Fibroblast of skin of left biceps (primary cell): ENCODE results near the gene RAPGEFL1.
"Not testable (repeated sequence)": the region's sequence is repeated elsewhere in the genome, so short reads cannot be mapped to it uniquely, and the experiment has no call there.

Experiments
- DNase-seq, 2 experiments: peaks; one replicate each; pipeline ENCODE4 v3.0.0-alpha.2; 2013; ENCODE audit warnings: low read depth in 2 of 2

The RAPGEFL1 gene

GRCh38 chr17:40177275-40177874, at the start of gene RAPGEFL1:
Gene RAPGEFL1 (plus strand): TSS chr17:40177470. CDS start chr17:40177862, 392 bp downstream.
- DNase-seq = peak in 1 of 2 experiments; percentile 14

- no peak for DNase-seq
These were observed 47.8 kb upstream of the RAPGEFL1 start for GRCh38 chr17:40129498-40129897.

- no peak for DNase-seq
These were observed 46.8 kb upstream of the RAPGEFL1 start for GRCh38 chr17:40130352-40131042.

- no peak for DNase-seq
These were observed 43.1 kb upstream of the RAPGEFL1 start for GRCh38 chr17:40134184-40134583.

GRCh38 chr17:40135817-40136216, 41.5 kb upstream of the RAPGEFL1 start:
- DNase-seq = no peak

- no peak for DNase-seq
These were observed 37.7 kb upstream of the RAPGEFL1 start for GRCh38 chr17:40139566-40140058.

- DNase-seq = not testable (repeated sequence)
These were observed 34.1 kb upstream of the RAPGEFL1 start for GRCh38 chr17:40143166-40143565.

GRCh38 chr17:40145476-40145875, 31.8 kb upstream of the RAPGEFL1 start:
- DNase-seq = no peak

GRCh38 chr17:40148527-40148926, 28.7 kb upstream of the RAPGEFL1 start:
- no peak for DNase-seq

GRCh38 chr17:40150276-40150675, 27.0 kb upstream of the RAPGEFL1 start:
- no peak for DNase-seq

- no peak for DNase-seq
These were observed 25.8 kb upstream of the RAPGEFL1 start for GRCh38 chr17:40151414-40151963.

GRCh38 chr17:40153603-40154236, 23.6 kb upstream of the RAPGEFL1 start:
- no peak for DNase-seq

GRCh38 chr17:40157973-40158372, 19.3 kb upstream of the RAPGEFL1 start:
- DNase-seq = no peak

GRCh38 chr17:40158438-40159013, 18.7 kb upstream of the RAPGEFL1 start:
- no peak for DNase-seq

- DNase-seq = no peak
These were observed 17.8 kb upstream of the RAPGEFL1 start for GRCh38 chr17:40159456-40159855.

- no peak for DNase-seq
These were observed 9.5 kb upstream of the RAPGEFL1 start for GRCh38 chr17:40167685-40168261.

GRCh38 chr17:40168262-40168832, 8.9 kb upstream of the RAPGEFL1 start:
- peak; percentile 32 to 35 for DNase-seq

- DNase-seq = no peak
These were observed 6.9 kb upstream of the RAPGEFL1 start for GRCh38 chr17:40170325-40170724.

GRCh38 chr17:40171750-40172149, 5.5 kb upstream of the RAPGEFL1 start:
- DNase-seq = no peak

- no peak for DNase-seq
These were observed 4.0 kb upstream of the RAPGEFL1 start for GRCh38 chr17:40173091-40173777.

GRCh38 chr17:40173778-40174135, 3.5 kb upstream of the RAPGEFL1 start:
- no peak for DNase-seq
